ENCODE results near the gene DMRT3.

DNA sequence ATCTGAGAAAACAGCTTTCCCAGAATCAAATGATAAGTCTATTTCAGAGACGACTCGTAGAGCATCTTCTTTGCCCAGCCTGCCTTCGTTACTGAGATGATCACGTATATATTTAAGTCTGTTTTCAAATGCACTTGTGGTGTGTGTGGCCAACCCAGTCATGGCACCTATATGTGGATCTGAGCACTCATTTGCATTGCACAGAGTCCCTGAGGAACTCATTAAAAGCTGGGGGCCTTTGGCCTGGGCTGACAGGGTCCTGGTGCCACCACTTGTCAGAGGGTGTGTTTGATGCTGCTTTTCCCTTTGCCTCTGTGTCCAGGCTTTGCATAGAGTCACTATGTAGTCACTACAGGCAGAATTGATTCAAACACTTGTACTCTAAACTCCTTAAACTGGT lies 17.4 kb upstream of the DMRT3 start:
- TF ChIP-seq, protein P1, sequence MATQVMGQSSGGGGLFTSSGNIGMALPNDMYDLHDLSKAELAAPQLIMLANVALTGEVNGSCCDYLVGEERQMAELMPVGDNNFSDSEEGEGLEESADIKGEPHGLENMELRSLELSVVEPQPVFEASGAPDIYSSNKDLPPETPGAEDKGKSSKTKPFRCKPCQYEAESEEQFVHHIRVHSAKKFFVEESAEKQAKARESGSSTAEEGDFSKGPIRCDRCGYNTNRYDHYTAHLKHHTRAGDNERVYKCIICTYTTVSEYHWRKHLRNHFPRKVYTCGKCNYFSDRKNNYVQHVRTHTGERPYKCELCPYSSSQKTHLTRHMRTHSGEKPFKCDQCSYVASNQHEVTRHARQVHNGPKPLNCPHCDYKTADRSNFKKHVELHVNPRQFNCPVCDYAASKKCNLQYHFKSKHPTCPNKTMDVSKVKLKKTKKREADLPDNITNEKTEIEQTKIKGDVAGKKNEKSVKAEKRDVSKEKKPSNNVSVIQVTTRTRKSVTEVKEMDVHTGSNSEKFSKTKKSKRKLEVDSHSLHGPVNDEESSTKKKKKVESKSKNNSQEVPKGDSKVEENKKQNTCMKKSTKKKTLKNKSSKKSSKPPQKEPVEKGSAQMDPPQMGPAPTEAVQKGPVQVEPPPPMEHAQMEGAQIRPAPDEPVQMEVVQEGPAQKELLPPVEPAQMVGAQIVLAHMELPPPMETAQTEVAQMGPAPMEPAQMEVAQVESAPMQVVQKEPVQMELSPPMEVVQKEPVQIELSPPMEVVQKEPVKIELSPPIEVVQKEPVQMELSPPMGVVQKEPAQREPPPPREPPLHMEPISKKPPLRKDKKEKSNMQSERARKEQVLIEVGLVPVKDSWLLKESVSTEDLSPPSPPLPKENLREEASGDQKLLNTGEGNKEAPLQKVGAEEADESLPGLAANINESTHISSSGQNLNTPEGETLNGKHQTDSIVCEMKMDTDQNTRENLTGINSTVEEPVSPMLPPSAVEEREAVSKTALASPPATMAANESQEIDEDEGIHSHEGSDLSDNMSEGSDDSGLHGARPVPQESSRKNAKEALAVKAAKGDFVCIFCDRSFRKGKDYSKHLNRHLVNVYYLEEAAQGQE (IDR thresholded peaks at IDR 0.05; ENCODE audit: insufficient read depth in 1 of 2, low read depth in 2 of 2, low read length in 2 of 2): no peak
- TF ChIP-seq TAF1 (IDR thresholded peaks at IDR 0.05; ENCODE audit: borderline replicate concordance, insufficient read depth, low read length): no peak
- TF ChIP-seq SIN3A (IDR thresholded peaks at IDR 0.05; ENCODE audit: borderline replicate concordance, insufficient read depth, low read length): no peak
- TF ChIP-seq POLR2AphosphoS5 (IDR thresholded peaks at IDR 0.05; ENCODE audit: low read depth, low read length): no peak
